GM18520 (cell line): ENCODE results near the gene RGL2.
"Not testable (repeated sequence)": the region's sequence is repeated elsewhere in the genome, so short reads cannot be mapped to it uniquely, and the experiment has no call there.

ENCODE experiments used
- ATAC-seq: cut with Tn5 transposase; IDR thresholded peaks from one replicate; pipeline ENCODE4 v1.9.1; 2021; ENCODE audit not compliant: unreplicated experiment

The RGL2 gene

GRCh38 chr6:33294086-33294823 is 4.5 kb downstream of the RGL2 start:
- no peak for ATAC-seq

GRCh38 chr6:33292996-33293682 is 5.6 kb downstream of the RGL2 start:
- ATAC-seq = no peak

- ATAC-seq = no peak
These were observed 8.3 kb downstream of the RGL2 start for GRCh38 chr6:33290459-33290858.

- no peak for ATAC-seq
These were observed 8.9 kb downstream of the RGL2 start for GRCh38 chr6:33289784-33290315.

- ATAC-seq = peak; percentile 84
These were observed 9.6 kb downstream of the RGL2 start, which contains the start of the genes PFDN6 and WDR46 for GRCh38 chr6:33288921-33289783. PFDN6 (plus strand) TSS chr6:33289601; CDS start chr6:33289857, 256 bp downstream. WDR46 (minus strand) TSS chr6:33289239; CDS start chr6:33289170, 69 bp downstream.

GRCh38 chr6:33288141-33288920 is 10.4 kb downstream of the RGL2 start:
- no peak for ATAC-seq

GRCh38 chr6:33286946-33287914 is 11.5 kb downstream of the RGL2 start:
- ATAC-seq = no peak

GRCh38 chr6:33285214-33285613 is 13.5 kb downstream of the RGL2 start:
- not testable (repeated sequence) for ATAC-seq

- no peak for ATAC-seq
These were observed 18.2 kb downstream of the RGL2 start for GRCh38 chr6:33280539-33280938.

GRCh38 chr6:33279971-33280511 is 18.7 kb downstream of the RGL2 start:
- no peak for ATAC-seq

- ATAC-seq = no peak
These were observed 19.5 kb downstream of the RGL2 start for GRCh38 chr6:33279257-33279695.

GRCh38 chr6:33278810-33279209 is 19.9 kb downstream of the RGL2 start:
- ATAC-seq = no peak

- ATAC-seq = no peak
These were observed 20.4 kb downstream of the RGL2 start for GRCh38 chr6:33278392-33278741.

- ATAC-seq = peak; percentile 10
These were observed 20.9 kb downstream of the RGL2 start for GRCh38 chr6:33277663-33278391.

GRCh38 chr6:33276864-33277662 is 21.7 kb downstream of the RGL2 start, which contains the start of gene B3GALT4:
B3GALT4 (plus strand) TSS chr6:33277123; CDS start chr6:33277420, 297 bp downstream.
- ATAC-seq = peak; percentile 42

GRCh38 chr6:33276581-33276863 is 22.2 kb downstream of the RGL2 start:
- ATAC-seq = no peak

- ATAC-seq = not testable (repeated sequence)
These were observed 22.8 kb downstream of the RGL2 start for GRCh38 chr6:33275795-33276580.
